ENCODE data around the gene DOK6. TPM values are rescaled to one million over a fixed set of nuclear protein-coding genes. Genes with fewer than 3 reads are reported as not detected.

The DOK6 gene
- total RNA-seq, 3 donors from 2014 or later = 1.0 to 1.4 (median 1.3) TPM

- no peaks in the 10 kb centered on the region for H3K9me3 ChIP-seq
- H3K27me3 ChIP-seq = no peaks in the 10 kb centered on the region
- intact Hi-C loops (cut with DNase I; ENCODE audit: low total_unique reads) = no loop called here
- H3K4me3 ChIP-seq = no peak overlapping the region
- no peak overlapping the region for H3K27ac ChIP-seq
- no peaks in the 10 kb centered on the region for H3K36me3 ChIP-seq
- DNase-seq (ENCODE audit: low spot score in 2 of 2) = no peak
- TF ChIP-seq POLR2A (IDR thresholded peaks at IDR 0.05) = no peak
- TF ChIP-seq POLR2AphosphoS5 (IDR thresholded peaks at IDR 0.05) = no peak
- TF ChIP-seq, protein P1, sequence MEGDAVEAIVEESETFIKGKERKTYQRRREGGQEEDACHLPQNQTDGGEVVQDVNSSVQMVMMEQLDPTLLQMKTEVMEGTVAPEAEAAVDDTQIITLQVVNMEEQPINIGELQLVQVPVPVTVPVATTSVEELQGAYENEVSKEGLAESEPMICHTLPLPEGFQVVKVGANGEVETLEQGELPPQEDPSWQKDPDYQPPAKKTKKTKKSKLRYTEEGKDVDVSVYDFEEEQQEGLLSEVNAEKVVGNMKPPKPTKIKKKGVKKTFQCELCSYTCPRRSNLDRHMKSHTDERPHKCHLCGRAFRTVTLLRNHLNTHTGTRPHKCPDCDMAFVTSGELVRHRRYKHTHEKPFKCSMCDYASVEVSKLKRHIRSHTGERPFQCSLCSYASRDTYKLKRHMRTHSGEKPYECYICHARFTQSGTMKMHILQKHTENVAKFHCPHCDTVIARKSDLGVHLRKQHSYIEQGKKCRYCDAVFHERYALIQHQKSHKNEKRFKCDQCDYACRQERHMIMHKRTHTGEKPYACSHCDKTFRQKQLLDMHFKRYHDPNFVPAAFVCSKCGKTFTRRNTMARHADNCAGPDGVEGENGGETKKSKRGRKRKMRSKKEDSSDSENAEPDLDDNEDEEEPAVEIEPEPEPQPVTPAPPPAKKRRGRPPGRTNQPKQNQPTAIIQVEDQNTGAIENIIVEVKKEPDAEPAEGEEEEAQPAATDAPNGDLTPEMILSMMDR (IDR thresholded peaks at IDR 0.05) = no peak
- no peaks in the 10 kb centered on the region for H3K4me1 ChIP-seq
Measured at GRCh38 chr18:69898241-69898861, 497.7 kb downstream of the DOK6 start.
